HEK293 (cell line): Measurements from ENCODE around the gene SCYL1.

Experiments
- CTCF ChIP-seq: fragments of 450-650 bp; formaldehyde crosslinking; IDR thresholded peaks from 2 replicates; pipeline ENCODE4 v1.5.1; 2016; ENCODE audit warnings: missing biosample characterization, missing genetic modification characterization
- ZNF121 ChIP-seq: fragments of 450-650 bp; formaldehyde crosslinking; IDR thresholded peaks from 2 replicates; pipeline ENCODE4 v1.5.1; 2016; ENCODE audit warnings: missing biosample characterization, missing genetic modification characterization
- ZNF16 ChIP-seq: fragments of 450-650 bp; formaldehyde crosslinking; IDR thresholded peaks from 2 replicates; pipeline ENCODE4 v1.5.1; 2016; ENCODE audit warnings: low read depth, missing biosample characterization, missing genetic modification characterization
- ZNF175 ChIP-seq: fragments of 450-650 bp; formaldehyde crosslinking; IDR thresholded peaks from 2 replicates; pipeline ENCODE4 v1.5.1; 2016; ENCODE audit warnings: missing biosample characterization, missing genetic modification characterization
- ZNF24 ChIP-seq: fragments of 450-650 bp; formaldehyde crosslinking; IDR thresholded peaks from 2 replicates; pipeline ENCODE4 v1.5.1; 2016; ENCODE audit warnings: missing biosample characterization, missing genetic modification characterization
- ZNF350 ChIP-seq: fragments of 450-650 bp; formaldehyde crosslinking; IDR thresholded peaks from 2 replicates; pipeline ENCODE4 v1.5.0; 2017; ENCODE audit warnings: missing biosample characterization, mild to moderate bottlenecking, missing genetic modification characterization
- ZNF514 ChIP-seq: fragments of 450-650 bp; formaldehyde crosslinking; IDR thresholded peaks from 2 replicates; pipeline ENCODE4 v1.5.1; 2016; ENCODE audit warnings: missing biosample characterization, missing genetic modification characterization
- ZNF639 ChIP-seq: fragments of 450-650 bp; formaldehyde crosslinking; IDR thresholded peaks from 2 replicates; pipeline ENCODE4 v1.5.1; 2016; ENCODE audit warnings: missing biosample characterization, missing genetic modification characterization
- ZNF837 ChIP-seq: fragments of 450-650 bp; formaldehyde crosslinking; IDR thresholded peaks from 2 replicates; pipeline ENCODE4 v1.5.1; 2016; ENCODE audit warnings: missing biosample characterization, missing genetic modification characterization
- ZSCAN23 ChIP-seq: fragments of 450-650 bp; formaldehyde crosslinking; IDR thresholded peaks from 2 replicates; pipeline ENCODE4 v1.5.1; 2016; ENCODE audit warnings: missing biosample characterization, missing genetic modification characterization

DNA sequence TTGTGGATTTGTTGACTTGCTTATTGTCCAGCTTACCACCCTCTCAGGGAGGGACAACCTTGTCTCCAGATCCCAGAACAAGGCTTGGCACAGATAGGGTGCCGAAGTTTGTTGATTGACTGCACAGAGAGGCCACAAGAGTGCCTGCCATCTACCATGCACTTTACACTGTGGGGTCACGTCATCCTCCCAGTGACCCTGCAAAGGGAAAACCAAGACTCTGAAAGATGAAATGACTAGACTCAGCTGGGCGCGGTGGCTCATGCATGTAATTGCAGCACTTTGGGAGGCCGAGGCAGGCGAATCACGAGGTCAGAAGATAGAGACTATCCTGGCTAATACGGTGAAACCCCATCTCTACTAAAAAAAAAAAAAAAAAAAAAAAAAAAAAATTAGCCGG is 37.9 kb downstream of the SCYL1 start:
- TF ChIP-seq ZNF16, result no peak
- no peak for TF ChIP-seq ZNF639 (tag by site-specific recombination)
- no peak for TF ChIP-seq ZSCAN23 (tag by site-specific recombination)
- TF ChIP-seq CTCF, result no peak
- no peak for TF ChIP-seq ZNF350
- TF ChIP-seq ZNF175 (tag by site-specific recombination), result no peak
- TF ChIP-seq ZNF514 (tag by site-specific recombination), result no peak
- TF ChIP-seq ZNF121 (tag by site-specific recombination), result no peak
- no peak for TF ChIP-seq ZNF837 (tag by site-specific recombination)
- no peak for TF ChIP-seq ZNF24
